K562 (cell line): Measurements from ENCODE around the gene FAM98C. TPM values are rescaled to one million over a fixed set of nuclear protein-coding genes. Genes with fewer than 3 reads are reported as not detected.

Source experiments
- CHD1 ChIP-seq: fragments of 200-600 bp; sonication (generic); IDR thresholded peaks from one replicate; pipeline ENCODE4 v1.6.1; 2012; ENCODE audit warnings: mild to moderate bottlenecking, moderate library complexity, low read length, inconsistent platforms
- DMBX1 ChIP-seq: fragments of 250-450 bp; sonication (Bioruptor Pico); IDR thresholded peaks from 2 replicates; pipeline ENCODE4 v1.8.0; 2022; ENCODE audit warnings: inconsistent platforms, mild to moderate bottlenecking, moderate library complexity, borderline replicate concordance
- GABPA ChIP-seq: fragments of 200-800 bp; sonication (Bioruptor generic); conservative IDR thresholded peaks from 2 replicates; pipeline ENCODE4 v1.6.1; 2016; ENCODE audit warnings: low read depth, missing genetic modification characterization, missing compliant biosample characterization
- HMG20B ChIP-seq: fragments of 250-450 bp; sonication (Bioruptor Pico); IDR thresholded peaks from 2 replicates; pipeline ENCODE4 v1.5.0; 2021; ENCODE audit warnings: mild to moderate bottlenecking
- HSF4 ChIP-seq: fragments of 250-450 bp; sonication (Bioruptor Pico); IDR thresholded peaks from 2 replicates; pipeline ENCODE4 v2.1.2; 2022; ENCODE audit warnings: mild to moderate bottlenecking, moderate library complexity, borderline replicate concordance
- MCM7 ChIP-seq, 2 experiments: fragments of 450-650 bp; IDR thresholded peaks; 2 replicates each; pipeline ENCODE4 v1.6.1; 2016 to 2018
- PHF21A ChIP-seq: fragments of 450-650 bp; IDR thresholded peaks from 2 replicates; pipeline ENCODE4 v1.6.1; 2017; ENCODE audit warnings: low read depth, borderline replicate concordance
- POU5F1 ChIP-seq: fragments of 150-350 bp; IDR thresholded peaks from 2 replicates; pipeline ENCODE4 v1.6.1; 2014; ENCODE audit warnings: borderline replicate concordance, low read length, low read depth, mild to moderate bottlenecking; ENCODE audit not compliant: partially characterized antibody
- STAT5A ChIP-seq: IDR thresholded peaks from 2 replicates; pipeline ENCODE4 v1.6.1; 2012; ENCODE audit warnings: low read length, inconsistent platforms, borderline replicate concordance
- THAP7 ChIP-seq: fragments of 250-450 bp; sonication (Bioruptor Pico); IDR thresholded peaks from 2 replicates; pipeline ENCODE4 v1.5.0; 2021
- THRAP3 ChIP-seq: fragments of 450-650 bp; IDR thresholded peaks from 2 replicates; pipeline ENCODE4 v1.6.1; 2016; ENCODE audit warnings: mild to moderate bottlenecking, inconsistent platforms, borderline replicate concordance
- TRIM28 ChIP-seq: fragments of 450-650 bp; IDR thresholded peaks from 2 replicates; pipeline ENCODE4 v1.6.1; 2017
- ZBTB49 ChIP-seq: sonication (generic); formaldehyde crosslinking; IDR thresholded peaks from 2 replicates; pipeline ENCODE4 v1.8.0; 2022; ENCODE audit warnings: missing genetic modification reagents, mild to moderate bottlenecking, borderline replicate concordance
- ZNF197 ChIP-seq: fragments of 200-800 bp; sonication (Bioruptor generic); IDR thresholded peaks from 2 replicates; pipeline ENCODE4 v1.6.1; 2016; ENCODE audit warnings: low read depth, missing genetic modification characterization, missing compliant biosample characterization
- ZNF212 ChIP-seq: fragments of 450-650 bp; formaldehyde crosslinking; IDR thresholded peaks from 2 replicates; pipeline ENCODE4 v1.4.0; 2020; ENCODE audit warnings: mild to moderate bottlenecking
- polyA plus RNA-seq, 8 experiments: library from polyadenylated mRNA; depleted of rRNA in 4 of 8; stranded (reverse) in 5 of 8; unstranded in 3 of 8; fragments of >200 nt; fragmentation: Nextera tagmentation in 2 of 8; fragmentation: Illumina TruSeq in 1 of 8; extraction: Ambion mirVana in 2 of 8; extraction: Trizol in 1 of 8; gene quantifications; 2 replicates each; pipeline versions ENCODE4 v1.2.1 to v1.2.3, GENCODE V29; 2011 to 2014; ENCODE audit warnings: inconsistent platforms in 1 of 8, missing spikeins in 1 of 8
- total RNA-seq, 7 experiments: library from RNA; depleted of rRNA in 6 of 7; stranded (reverse); fragments of >200 nt in 6 of 7; fragmentation: Illumina TruSeq in 2 of 7; extraction: Trizol in 2 of 7; gene quantifications; 2 replicates each; pipeline versions ENCODE4 v1.2.1 to v1.2.3, GENCODE V29; 2011 to 2021; ENCODE audit warnings: low replicate concordance in 1 of 7
- TF ChIP-seq, protein P1 (sequence below): sonication (generic); formaldehyde crosslinking; IDR thresholded peaks from 2 replicates; pipeline ENCODE4 v1.8.1; 2023; ENCODE audit warnings: mild to moderate bottlenecking, missing genetic modification reagents
- TF ChIP-seq, protein P2 (sequence below), 3 experiments: fragments of 200-800 bp in 1 of 3; sonication (Bioruptor generic) in 1 of 3; sonication (generic) in 1 of 3; formaldehyde crosslinking in 1 of 3; IDR thresholded peaks; 2 replicates each; pipeline versions ENCODE4 v1.6.1 to v1.8.0; 2016 to 2022; ENCODE audit warnings: mild to moderate bottlenecking in 2 of 3, missing compliant biosample characterization in 2 of 3, missing genetic modification characterization in 2 of 3, missing genetic modification reagents in 1 of 3
- TF ChIP-seq, protein P3 (sequence below), 2 experiments: IDR thresholded peaks; 2 replicates each; pipeline ENCODE4 v1.6.1; 2012; ENCODE audit warnings: improper control_type of control experiment in 2 of 2, low read depth in 2 of 2, low read length in 2 of 2, borderline replicate concordance in 1 of 2

Gene FAM98C
- total and polyA plus RNA-seq, 9 of the 15 experiments (the other 6 are each of a cell fraction or from before 2014, with no cell fraction given) = 1.7 to 43.8 (median 13.7) TPM

GRCh38 chr19:38374332-38375097, 28.4 kb upstream of the FAM98C start, which contains the start of gene PSMD8 (continued):
- TF ChIP-seq THRAP3 = no peak
- TF ChIP-seq ZNF212 = no peak
- TF ChIP-seq TRIM28 = no peak
- TF ChIP-seq, protein P1, sequence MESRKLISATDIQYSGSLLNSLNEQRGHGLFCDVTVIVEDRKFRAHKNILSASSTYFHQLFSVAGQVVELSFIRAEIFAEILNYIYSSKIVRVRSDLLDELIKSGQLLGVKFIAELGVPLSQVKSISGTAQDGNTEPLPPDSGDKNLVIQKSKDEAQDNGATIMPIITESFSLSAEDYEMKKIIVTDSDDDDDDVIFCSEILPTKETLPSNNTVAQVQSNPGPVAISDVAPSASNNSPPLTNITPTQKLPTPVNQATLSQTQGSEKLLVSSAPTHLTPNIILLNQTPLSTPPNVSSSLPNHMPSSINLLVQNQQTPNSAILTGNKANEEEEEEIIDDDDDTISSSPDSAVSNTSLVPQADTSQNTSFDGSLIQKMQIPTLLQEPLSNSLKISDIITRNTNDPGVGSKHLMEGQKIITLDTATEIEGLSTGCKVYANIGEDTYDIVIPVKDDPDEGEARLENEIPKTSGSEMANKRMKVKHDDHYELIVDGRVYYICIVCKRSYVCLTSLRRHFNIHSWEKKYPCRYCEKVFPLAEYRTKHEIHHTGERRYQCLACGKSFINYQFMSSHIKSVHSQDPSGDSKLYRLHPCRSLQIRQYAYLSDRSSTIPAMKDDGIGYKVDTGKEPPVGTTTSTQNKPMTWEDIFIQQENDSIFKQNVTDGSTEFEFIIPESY (CRISPR knock-in tag) = peak; percentile 42
- TF ChIP-seq ZNF197 (CRISPR knock-in tag) = peak; percentile 83; the same call in 1 of the 2 replicates
- no peak for TF ChIP-seq HMG20B
- TF ChIP-seq, protein P2, sequence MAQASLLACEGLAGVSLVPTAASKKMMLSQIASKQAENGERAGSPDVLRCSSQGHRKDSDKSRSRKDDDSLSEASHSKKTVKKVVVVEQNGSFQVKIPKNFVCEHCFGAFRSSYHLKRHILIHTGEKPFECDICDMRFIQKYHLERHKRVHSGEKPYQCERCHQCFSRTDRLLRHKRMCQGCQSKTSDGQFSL (CRISPR knock-in tag; IDR thresholded peaks at IDR 0.05) = peak; percentile 99
- TF ChIP-seq, protein P2 (tag; IDR thresholded peaks at IDR 0.05) = peak in 1 of 2 experiments; percentile 89; a peak in 2 of 4 replicates
- TF ChIP-seq THAP7 = 0 out of 2 replicates have a peak, but pooled peaks have one; percentile 74
- TF ChIP-seq PHF21A = 0 out of 2 replicates have a peak, but pooled peaks have one; percentile 12
- TF ChIP-seq CHD1 = no peak
- TF ChIP-seq MCM7 (IDR thresholded peaks at IDR 0.05) = no peak
- TF ChIP-seq DMBX1 = no peak
- TF ChIP-seq POU5F1 = no peak
- TF ChIP-seq ZBTB49 (CRISPR knock-in tag) = no peak
- TF ChIP-seq, protein P3, sequence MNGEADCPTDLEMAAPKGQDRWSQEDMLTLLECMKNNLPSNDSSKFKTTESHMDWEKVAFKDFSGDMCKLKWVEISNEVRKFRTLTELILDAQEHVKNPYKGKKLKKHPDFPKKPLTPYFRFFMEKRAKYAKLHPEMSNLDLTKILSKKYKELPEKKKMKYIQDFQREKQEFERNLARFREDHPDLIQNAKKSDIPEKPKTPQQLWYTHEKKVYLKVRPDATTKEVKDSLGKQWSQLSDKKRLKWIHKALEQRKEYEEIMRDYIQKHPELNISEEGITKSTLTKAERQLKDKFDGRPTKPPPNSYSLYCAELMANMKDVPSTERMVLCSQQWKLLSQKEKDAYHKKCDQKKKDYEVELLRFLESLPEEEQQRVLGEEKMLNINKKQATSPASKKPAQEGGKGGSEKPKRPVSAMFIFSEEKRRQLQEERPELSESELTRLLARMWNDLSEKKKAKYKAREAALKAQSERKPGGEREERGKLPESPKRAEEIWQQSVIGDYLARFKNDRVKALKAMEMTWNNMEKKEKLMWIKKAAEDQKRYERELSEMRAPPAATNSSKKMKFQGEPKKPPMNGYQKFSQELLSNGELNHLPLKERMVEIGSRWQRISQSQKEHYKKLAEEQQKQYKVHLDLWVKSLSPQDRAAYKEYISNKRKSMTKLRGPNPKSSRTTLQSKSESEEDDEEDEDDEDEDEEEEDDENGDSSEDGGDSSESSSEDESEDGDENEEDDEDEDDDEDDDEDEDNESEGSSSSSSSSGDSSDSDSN (IDR thresholded peaks at IDR 0.05; ENCODE audit: borderline replicate concordance in 1 of 2, low read depth in 2 of 2, low read length in 2 of 2) = peak; percentile 51 to 82; a peak in 1 of 4 replicates
- TF ChIP-seq GABPA (tag) = peak; percentile 96
- no peak for TF ChIP-seq HSF4 (CRISPR knock-in tag)
- no peak for TF ChIP-seq STAT5A
